Urinary bladder (tissue), 4 donors: ENCODE measurements around the gene CARD11. TPM values are rescaled to one million over a fixed set of nuclear protein-coding genes. Genes with fewer than 3 reads are reported as not detected.
"Not testable (repeated sequence)": the region's sequence is repeated elsewhere in the genome, so short reads cannot be mapped to it uniquely, and the experiment has no call there.

Source experiments
- DNase-seq: peaks from one replicate; pipeline ENCODE4 v3.0.0-alpha.2; 2015; ENCODE audit errors: extremely low spot score
- H3K27ac ChIP-seq: one replicate; pipeline ENCODE4 v1.5.1; 2013; ENCODE audit warnings: low read depth, mild to moderate bottlenecking, moderate library complexity
- H3K36me3 ChIP-seq: one replicate; pipeline ENCODE4 v1.6.1; 2013; ENCODE audit warnings: mild to moderate bottlenecking, moderate library complexity; ENCODE audit not compliant: insufficient read depth
- H3K4me1 ChIP-seq: one replicate; pipeline ENCODE4 v1.6.1; 2013; ENCODE audit warnings: mild to moderate bottlenecking, moderate library complexity; ENCODE audit not compliant: insufficient read depth
- H3K4me3 ChIP-seq: one replicate; pipeline ENCODE4 v1.5.1; 2013; ENCODE audit warnings: low read depth, low read length
- WGBS: extraction: QIAGEN DNeasy Blood & Tissue Kit; methylation state at CpG from one replicate; pipeline ENCODE4 v1.1.7; 2013; 5-methylcytosine and 5-hydroxymethylcytosine counted together
- polyA plus RNA-seq: library from polyadenylated mRNA; stranded (reverse); fragments of 200-250 nt; gene quantifications from one replicate; pipeline ENCODE4 v1.2.3, GENCODE V29; 2013
- total RNA-seq: library from RNA; depleted of rRNA; stranded (reverse); fragments of >200 nt; gene quantifications from one replicate; pipeline ENCODE4 v1.2.3, GENCODE V29; 2014
- donor health status: healthy with polysubstance abuse.
- donor health status: healthy.

CARD11 gene
- total and polyA plus RNA-seq, 2 donors: 5.0 to 5.4 TPM

GRCh38 chr7:3025616-3026015 is 18.1 kb downstream of the CARD11 start:
- H3K4me1 ChIP-seq: no peaks in the 10 kb centered on the region
- H3K27ac ChIP-seq: no peak overlapping the region
- DNase-seq: no peak
- no peaks in the 10 kb centered on the region for H3K36me3 ChIP-seq
- 91% methylated on average over 3 of the region's 3 CpGs for WGBS
- H3K4me3 ChIP-seq: no peak overlapping the region

GRCh38 chr7:3021825-3022224 is 21.8 kb downstream of the CARD11 start:
- no peak for DNase-seq
- no peaks in the 10 kb centered on the region for H3K36me3 ChIP-seq

DNA sequence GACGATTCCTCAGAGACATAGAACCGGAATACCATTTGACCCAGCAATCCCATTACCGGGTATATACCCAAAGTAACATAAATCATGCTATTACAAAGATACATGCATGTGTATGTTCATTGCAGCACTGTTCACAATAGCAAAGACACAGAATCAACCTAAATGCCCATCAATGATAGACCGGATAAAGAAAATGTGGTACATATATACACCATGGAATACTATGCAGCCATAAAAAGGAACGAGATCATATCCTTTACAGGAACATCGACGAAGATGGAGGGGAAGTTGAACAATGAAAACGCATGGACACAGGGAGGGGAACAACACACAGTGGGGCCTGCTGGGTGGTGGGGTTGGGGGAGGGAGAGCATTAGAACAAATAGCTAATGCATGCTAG is 22.4 kb downstream of the CARD11 start:
- not testable (repeated sequence) for H3K27ac ChIP-seq, H3K4me3 ChIP-seq, DNase-seq, H3K4me1 ChIP-seq, H3K36me3 ChIP-seq
- 96% methylated on average over 8 of the region's 8 CpGs for WGBS

More at GRCh38 chr7:3021825-3022224, 21.8 kb downstream of the CARD11 start:
- Histone ChIP-seq H3K4me1 (no peaks in the 10 kb centered on the region), H3K27ac (no peak overlapping the region), H3K4me3 (no peak overlapping the region)
- 65% methylated on average over 2 of the region's 2 CpGs for WGBS

DNA sequence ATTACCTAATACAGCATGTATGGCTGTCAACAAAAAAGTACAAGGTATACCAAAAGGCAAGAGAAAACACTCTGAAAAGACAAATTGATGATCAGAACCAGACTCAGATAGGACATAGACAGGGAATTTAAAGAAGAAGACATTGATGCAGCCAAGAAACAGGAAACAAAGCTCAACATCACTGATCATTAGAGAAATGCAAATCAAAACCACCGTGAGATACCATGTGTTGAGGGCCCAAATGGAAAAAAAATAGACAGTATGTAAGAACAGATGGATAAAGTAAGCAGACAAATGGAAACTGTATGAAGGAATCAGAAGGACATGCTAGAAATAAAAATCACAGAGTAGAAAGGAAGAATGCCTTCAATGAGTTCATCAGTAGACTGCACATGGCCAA is 23.3 kb downstream of the CARD11 start:
- H3K4me3 ChIP-seq: no peak overlapping the region
- no peak for DNase-seq
- no peak overlapping the region for H3K27ac ChIP-seq
- H3K36me3 ChIP-seq: no peaks in the 10 kb centered on the region
- H3K4me1 ChIP-seq: no peaks in the 10 kb centered on the region
- 86% methylated on average over 1 of the region's 1 CpG for WGBS

DNA sequence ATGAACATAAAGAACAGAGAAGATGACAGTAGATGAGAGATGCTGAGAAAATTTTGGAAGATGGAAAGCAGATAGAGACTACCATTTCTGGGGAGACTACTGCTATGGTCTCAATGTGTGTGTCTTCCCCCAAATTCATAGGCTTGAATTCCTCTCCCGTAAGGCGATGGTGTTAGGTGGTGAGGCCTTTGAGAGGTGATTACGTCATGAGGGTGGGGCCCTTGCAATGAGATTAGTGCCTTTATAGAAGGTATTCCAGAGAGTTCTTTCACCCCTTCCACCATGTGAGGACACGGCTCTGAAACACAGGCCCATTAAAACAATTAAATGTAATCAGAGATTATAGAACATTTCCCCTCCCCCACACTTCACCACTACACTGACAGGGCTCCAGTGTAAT is 23.9 kb downstream of the CARD11 start:
- Histone ChIP-seq H3K36me3 (no peaks in the 10 kb centered on the region), H3K4me1 (no peaks in the 10 kb centered on the region), H3K27ac (no peak overlapping the region), H3K4me3 (no peak overlapping the region)
- 83% methylated on average over 4 of the region's 4 CpGs for WGBS
- DNase-seq: no peak

GRCh38 chr7:3013975-3014792 is 29.5 kb downstream of the CARD11 start:
- H3K36me3 ChIP-seq: no peaks in the 10 kb centered on the region
- DNase-seq: no peak

GRCh38 chr7:3011211-3011852 is 32.3 kb downstream of the CARD11 start:
- Histone ChIP-seq H3K4me1 (no peaks in the 10 kb centered on the region), H3K4me3 (no peak overlapping the region), H3K36me3 (no peaks in the 10 kb centered on the region), H3K27ac (no peak overlapping the region)
- WGBS: 76% methylated on average over 5 of the region's 5 CpGs
- DNase-seq: no peak

More at GRCh38 chr7:3013975-3014792, 29.5 kb downstream of the CARD11 start:
- no peaks in the 10 kb centered on the region for H3K4me1 ChIP-seq
- H3K27ac ChIP-seq: no peak overlapping the region
- no peak overlapping the region for H3K4me3 ChIP-seq
- WGBS: 82% methylated on average over 23 of the region's 23 CpGs

DNA sequence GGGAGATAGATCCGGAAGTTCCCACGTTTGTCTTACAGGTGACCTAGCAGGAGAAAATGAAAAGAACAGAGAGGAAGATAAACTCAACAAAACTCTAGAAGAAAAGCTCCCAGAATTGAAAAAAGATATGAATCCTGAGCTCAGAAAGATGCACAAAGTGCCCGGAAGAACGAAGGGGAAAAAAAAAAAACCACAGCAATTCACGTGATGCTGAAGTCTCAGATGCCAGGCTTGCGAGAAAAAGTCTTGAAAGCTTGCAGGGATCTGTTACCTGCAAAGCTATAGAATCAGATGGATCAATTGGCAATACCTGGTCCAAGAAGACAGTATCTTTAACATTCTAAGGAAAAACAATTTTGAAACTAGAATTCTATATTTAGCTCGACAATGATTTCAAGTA is 33.5 kb downstream of the CARD11 start:
- Histone ChIP-seq H3K4me3 (no peak overlapping the region), H3K36me3 (no peaks in the 10 kb centered on the region), H3K4me1 (no peaks in the 10 kb centered on the region), H3K27ac (no peak overlapping the region)
- no peak for DNase-seq
- 83% methylated on average over 7 of the region's 7 CpGs for WGBS

DNA sequence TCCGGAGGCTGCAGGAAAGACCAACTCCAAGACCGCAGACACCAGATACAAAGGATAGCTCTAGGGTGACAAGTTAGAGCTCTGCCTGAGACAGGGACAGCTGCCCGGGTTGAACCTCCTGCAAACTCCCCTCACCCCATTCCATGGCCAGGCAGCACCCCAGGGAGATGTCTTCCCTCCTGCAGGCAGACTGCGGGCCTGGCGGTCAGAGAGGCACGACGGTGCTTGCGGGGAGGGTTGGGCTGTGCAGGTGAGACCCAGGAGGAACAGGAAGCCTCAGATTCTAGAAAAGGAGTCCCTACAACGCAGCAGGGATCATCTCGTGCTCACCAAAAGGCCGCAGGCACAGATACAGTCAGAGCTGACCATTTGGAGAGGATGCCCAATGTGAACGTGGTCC is 34.6 kb downstream of the CARD11 start:
- H3K4me3 ChIP-seq: no peak overlapping the region
- WGBS: 93% methylated on average over 12 of the region's 12 CpGs
- no peak for DNase-seq
- no peaks in the 10 kb centered on the region for H3K4me1 ChIP-seq
- no peaks in the 10 kb centered on the region for H3K36me3 ChIP-seq
- no peak overlapping the region for H3K27ac ChIP-seq

DNA sequence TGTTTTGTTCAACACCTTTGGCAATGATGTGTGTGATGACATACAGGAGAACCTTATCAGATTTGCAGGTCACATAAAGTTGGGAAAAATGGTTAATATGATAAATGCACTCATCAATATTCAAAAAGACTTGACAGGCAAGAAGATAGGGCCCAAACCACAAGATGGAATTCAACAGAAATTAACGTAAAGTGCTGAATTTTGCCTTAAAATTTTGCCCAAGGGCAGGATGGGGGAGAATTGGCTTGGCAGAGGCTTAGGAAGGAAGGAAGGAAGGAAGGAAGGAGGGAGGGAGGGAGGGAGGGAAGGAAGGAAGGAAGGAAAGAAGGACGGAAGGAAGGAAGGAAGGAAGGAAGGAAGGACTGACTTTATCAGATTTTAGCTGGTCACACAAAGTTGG is 35.3 kb downstream of the CARD11 start:
- WGBS: 78% methylated on average over 2 of the region's 2 CpGs
- H3K4me1 ChIP-seq: no peaks in the 10 kb centered on the region
- no peak overlapping the region for H3K4me3 ChIP-seq
- H3K36me3 ChIP-seq: no peaks in the 10 kb centered on the region
- no peak overlapping the region for H3K27ac ChIP-seq
- DNase-seq: no peak

- no peak for DNase-seq
- Histone ChIP-seq H3K27ac (no peak overlapping the region), H3K4me3 (no peak overlapping the region), H3K36me3 (no peaks in the 10 kb centered on the region), H3K4me1 (no peaks in the 10 kb centered on the region)
- 91% methylated on average over 6 of the region's 6 CpGs for WGBS
Observed at GRCh38 chr7:3007696-3008095, 36.0 kb downstream of the CARD11 start.

- DNase-seq: no peak
- Histone ChIP-seq H3K4me3 (no peak overlapping the region), H3K4me1 (no peaks in the 10 kb centered on the region), H3K36me3 (no peaks in the 10 kb centered on the region), H3K27ac (no peak overlapping the region)
- 68% methylated on average over 3 of the region's 3 CpGs for WGBS
Observed at GRCh38 chr7:3005257-3005656, 38.4 kb downstream of the CARD11 start.

DNA sequence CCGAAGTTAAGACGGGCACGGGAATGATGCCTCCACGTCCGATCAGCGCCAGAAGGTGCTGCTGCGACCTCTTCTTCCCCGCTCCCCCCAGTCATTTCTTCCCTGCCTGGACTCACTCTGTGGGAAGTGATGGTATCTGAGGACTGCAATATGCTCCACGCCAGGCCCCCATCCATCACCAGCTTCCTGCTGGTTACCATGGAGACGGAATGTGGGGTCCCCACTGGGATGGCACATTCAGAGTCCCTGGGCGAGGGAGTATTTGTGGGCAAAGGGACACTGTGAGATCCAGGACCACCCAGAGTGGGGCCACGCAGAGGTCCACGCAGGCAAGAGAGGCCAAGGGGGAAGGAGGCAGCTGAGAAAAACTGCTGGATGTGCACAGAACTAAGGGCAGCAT is 39.7 kb downstream of the CARD11 start:
- no peak for DNase-seq
- Histone ChIP-seq H3K4me3 (no peak overlapping the region), H3K4me1 (no peaks in the 10 kb centered on the region), H3K36me3 (no peaks in the 10 kb centered on the region), H3K27ac (no peak overlapping the region)
- 90% methylated on average over 13 of the region's 13 CpGs for WGBS

- no peak overlapping the region for H3K4me3 ChIP-seq
- H3K36me3 ChIP-seq: no peaks in the 10 kb centered on the region
- no peak overlapping the region for H3K27ac ChIP-seq
- H3K4me1 ChIP-seq: no peaks in the 10 kb centered on the region
- 77% methylated on average over 7 of the region's 7 CpGs for WGBS
- no peak for DNase-seq
Observed at GRCh38 chr7:3002631-3003030, 41.0 kb downstream of the CARD11 start.
